ENCODE results near the gene APBA2.

GRCh38 chr15:29086891-29087290 is 201.1 kb downstream of the APBA2 start:
- TF ChIP-seq CTCF (IDR thresholded peaks at IDR 0.05 in 8 of 11, conservative IDR thresholded peaks at IDR 0.05 in 3 of 11) (no peak), POLR2A (IDR thresholded peaks at IDR 0.05) (no peak)
